ENCODE data around the gene TBX1. TPM values are rescaled to one million over a fixed set of nuclear protein-coding genes. Genes with fewer than 3 reads are reported as not detected.
A peak's percentile ranks its signal among the peaks of the same experiment; 100 is the strongest.

Gene TBX1
- total and polyA plus RNA-seq, 2 experiments from 2014 or later, result 0.12 to 0.71 TPM

- H3K4me1 ChIP-seq (ENCODE audit: low read depth), result peaks cover 18% of the 10 kb centered on the region
- no peaks in the 10 kb centered on the region for H3K27me3 ChIP-seq
- H3K9me3 ChIP-seq (ENCODE audit: low read depth), result no peaks in the 10 kb centered on the region
- TF ChIP-seq, protein P1, sequence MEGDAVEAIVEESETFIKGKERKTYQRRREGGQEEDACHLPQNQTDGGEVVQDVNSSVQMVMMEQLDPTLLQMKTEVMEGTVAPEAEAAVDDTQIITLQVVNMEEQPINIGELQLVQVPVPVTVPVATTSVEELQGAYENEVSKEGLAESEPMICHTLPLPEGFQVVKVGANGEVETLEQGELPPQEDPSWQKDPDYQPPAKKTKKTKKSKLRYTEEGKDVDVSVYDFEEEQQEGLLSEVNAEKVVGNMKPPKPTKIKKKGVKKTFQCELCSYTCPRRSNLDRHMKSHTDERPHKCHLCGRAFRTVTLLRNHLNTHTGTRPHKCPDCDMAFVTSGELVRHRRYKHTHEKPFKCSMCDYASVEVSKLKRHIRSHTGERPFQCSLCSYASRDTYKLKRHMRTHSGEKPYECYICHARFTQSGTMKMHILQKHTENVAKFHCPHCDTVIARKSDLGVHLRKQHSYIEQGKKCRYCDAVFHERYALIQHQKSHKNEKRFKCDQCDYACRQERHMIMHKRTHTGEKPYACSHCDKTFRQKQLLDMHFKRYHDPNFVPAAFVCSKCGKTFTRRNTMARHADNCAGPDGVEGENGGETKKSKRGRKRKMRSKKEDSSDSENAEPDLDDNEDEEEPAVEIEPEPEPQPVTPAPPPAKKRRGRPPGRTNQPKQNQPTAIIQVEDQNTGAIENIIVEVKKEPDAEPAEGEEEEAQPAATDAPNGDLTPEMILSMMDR (IDR thresholded peaks at IDR 0.05; ENCODE audit: low read depth, low read length), result no peak
- H3K27ac ChIP-seq, result peak overlapping the region; percentile 24
- H3K36me3 ChIP-seq, result no peaks in the 10 kb centered on the region
- no peak overlapping the region for H3K4me3 ChIP-seq
- no peak for DNase-seq (ENCODE audit: low read depth in 1 of 2, low spot score in 1 of 2)
Observed at GRCh38 chr22:19737846-19738663, 22.5 kb upstream of the TBX1 start.

- H3K36me3 ChIP-seq, result no peaks in the 10 kb centered on the region
- no peak overlapping the region for H3K27ac ChIP-seq
- H3K9me3 ChIP-seq (ENCODE audit: low read depth), result no peaks in the 10 kb centered on the region
- peaks cover 18% of the 10 kb centered on the region for H3K4me1 ChIP-seq (ENCODE audit: low read depth)
- no peak overlapping the region for H3K4me3 ChIP-seq
- no peak for DNase-seq (ENCODE audit: low read depth in 1 of 2, low spot score in 1 of 2)
- no peaks in the 10 kb centered on the region for H3K27me3 ChIP-seq
- TF ChIP-seq, protein P1 (IDR thresholded peaks at IDR 0.05; ENCODE audit: low read depth, low read length), result no peak
Observed at GRCh38 chr22:19738664-19739447, 21.7 kb upstream of the TBX1 start.

DNA sequence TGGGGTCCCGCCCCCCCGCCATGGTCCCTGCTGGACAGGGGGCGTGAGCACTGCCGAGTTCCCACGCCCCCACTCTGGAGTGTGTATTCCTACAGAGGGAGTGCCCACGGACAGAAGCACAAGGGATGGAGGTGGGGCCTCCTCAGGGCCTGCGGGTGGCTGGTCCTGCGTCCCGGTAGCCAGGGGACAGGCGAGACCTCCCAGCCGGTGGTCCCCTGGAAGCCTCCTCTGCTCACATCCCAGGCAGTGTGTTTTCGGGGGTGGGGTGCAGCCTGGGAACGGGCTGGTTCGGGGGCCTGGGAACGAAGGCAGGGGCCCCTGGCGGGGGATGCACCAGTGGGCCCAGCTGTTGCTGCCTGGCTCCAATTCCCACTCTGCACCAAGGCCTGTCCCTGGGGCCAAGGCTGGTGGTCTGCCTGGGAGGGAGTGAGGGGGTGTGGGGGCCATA, 21.1 kb upstream of the TBX1 start:
- no peaks in the 10 kb centered on the region for H3K36me3 ChIP-seq
- no peak overlapping the region for H3K4me3 ChIP-seq
- TF ChIP-seq, protein P1 (IDR thresholded peaks at IDR 0.05; ENCODE audit: low read depth, low read length), result no peak
- no peaks in the 10 kb centered on the region for H3K27me3 ChIP-seq
- DNase-seq (ENCODE audit: low read depth in 1 of 2, low spot score in 1 of 2), result no peak
- H3K9me3 ChIP-seq (ENCODE audit: low read depth), result no peaks in the 10 kb centered on the region
- H3K27ac ChIP-seq, result no peak overlapping the region
- H3K4me1 ChIP-seq (ENCODE audit: low read depth), result peaks cover 18% of the 10 kb centered on the region

DNA sequence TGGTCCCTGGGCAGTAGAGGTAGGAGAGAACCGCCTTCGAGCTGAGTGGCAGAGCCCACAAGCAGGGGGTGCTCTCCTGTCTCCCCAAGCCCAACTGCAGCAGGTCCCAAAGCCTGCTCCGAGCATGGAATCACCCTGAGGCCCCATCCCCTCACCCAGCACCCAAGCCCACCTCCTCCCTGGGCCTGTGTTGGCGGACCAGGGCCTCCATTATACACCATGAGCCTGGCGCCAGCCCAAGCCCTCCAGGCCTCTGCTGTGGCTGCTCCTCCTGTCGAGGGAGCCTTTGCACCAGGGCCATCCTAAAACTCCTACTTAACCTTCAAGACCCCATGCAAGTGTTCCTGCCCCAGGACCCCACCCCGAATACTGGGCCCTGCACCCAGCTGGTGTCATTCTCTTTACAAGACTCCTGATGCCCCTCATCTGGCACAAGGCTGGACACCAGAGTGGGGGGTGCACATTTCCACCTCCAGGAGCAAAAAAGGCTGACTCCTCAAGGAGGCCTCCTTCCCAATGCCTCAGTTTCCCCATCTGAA, 20.6 kb upstream of the TBX1 start:
- no peak for DNase-seq (ENCODE audit: low read depth in 1 of 2, low spot score in 1 of 2)
- no peak overlapping the region for H3K27ac ChIP-seq
- H3K4me1 ChIP-seq (ENCODE audit: low read depth), result peaks cover 19% of the 10 kb centered on the region
- H3K27me3 ChIP-seq, result no peaks in the 10 kb centered on the region
- H3K9me3 ChIP-seq (ENCODE audit: low read depth), result no peaks in the 10 kb centered on the region
- TF ChIP-seq, protein P1 (IDR thresholded peaks at IDR 0.05; ENCODE audit: low read depth, low read length), result no peak
- H3K36me3 ChIP-seq, result no peaks in the 10 kb centered on the region
- H3K4me3 ChIP-seq, result no peak overlapping the region

DNA sequence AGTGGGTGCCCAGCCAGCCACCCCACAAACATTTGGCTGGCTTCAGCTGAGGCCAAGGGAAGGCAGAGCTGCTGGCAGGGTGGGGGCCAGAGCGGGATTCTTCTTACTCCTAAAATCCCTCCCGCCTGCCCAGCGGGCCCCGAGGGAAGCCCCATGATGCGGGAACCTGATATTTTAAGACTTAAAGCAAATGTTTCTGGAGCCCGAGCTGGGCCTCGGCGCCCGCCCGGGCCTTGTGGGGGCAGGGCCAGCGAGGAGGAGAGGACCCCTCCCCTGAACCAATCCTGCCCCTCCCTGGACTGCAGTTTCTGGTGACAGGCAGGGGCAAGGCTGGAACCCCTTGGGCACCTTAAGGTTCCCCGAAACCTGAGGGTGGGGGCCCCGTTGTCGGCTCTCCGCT, 20.0 kb upstream of the TBX1 start:
- Histone ChIP-seq H3K9me3 (ENCODE audit: low read depth) (no peaks in the 10 kb centered on the region), H3K4me3 (no peak overlapping the region), H3K27me3 (no peaks in the 10 kb centered on the region), H3K4me1 (ENCODE audit: low read depth) (peaks cover 25% of the 10 kb centered on the region), H3K36me3 (no peaks in the 10 kb centered on the region), H3K27ac (no peak overlapping the region)
- no peak for DNase-seq (ENCODE audit: low read depth in 1 of 2, low spot score in 1 of 2)
- TF ChIP-seq, protein P1 (IDR thresholded peaks at IDR 0.05; ENCODE audit: low read depth, low read length), result no peak

All from cardiac muscle cell (in vitro differentiated cells and primary cell).